ENCODE results near the gene ARHGEF17. TPM values are rescaled to one million over a fixed set of nuclear protein-coding genes. Genes with fewer than 3 reads are reported as not detected.

Gene ARHGEF17
- total and polyA plus RNA-seq, 4 donors: 2.6 to 12.6 (median 5.7) TPM

DNA sequence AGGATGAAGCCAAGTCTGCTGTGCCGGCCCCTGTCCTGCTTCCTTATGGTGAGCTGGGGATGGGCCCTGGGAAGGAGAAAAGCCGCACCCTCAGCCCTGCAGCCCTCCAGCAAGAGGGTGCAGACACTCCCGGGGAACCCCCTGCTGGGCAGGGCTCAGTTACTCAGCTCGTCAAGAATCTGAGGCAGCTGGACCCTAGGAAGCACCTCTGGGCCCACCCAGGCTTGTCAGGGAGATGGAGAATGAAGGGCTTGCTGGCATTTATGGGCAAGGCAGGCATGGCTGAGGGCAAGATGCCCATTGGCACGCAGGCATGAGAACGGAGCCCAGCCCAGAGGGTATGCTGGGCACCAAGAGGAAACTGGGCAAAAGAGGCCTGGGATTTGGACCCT is 81.1 kb downstream of the ARHGEF17 start:
- Histone ChIP-seq H3K27ac (ENCODE audit: low read depth in 1 of 2, low read length in 2 of 2) (no peak overlapping the region), H3K27me3 (ENCODE audit: control insufficient read depth in 4 of 4, insufficient read depth in 4 of 4, low read length in 3 of 4) (no peaks in the 10 kb centered on the region), H3K4me3 (ENCODE audit: low read depth in 1 of 3, low read length in 3 of 3) (no peak overlapping the region), H3K9ac (ENCODE audit: low read depth in 1 of 2, low read length in 2 of 2) (no peak overlapping the region), H3K4me1 (ENCODE audit: control insufficient read depth in 4 of 4, insufficient read depth in 4 of 4, low read length in 3 of 4) (peaks cover 0 to 8% (median 0%) of the 10 kb centered on the region in 4 donors), H3K9me3 (ENCODE audit: control insufficient read depth in 4 of 4, low read length in 3 of 4) (no peaks in the 10 kb centered on the region), H3K36me3 (ENCODE audit: control insufficient read depth in 4 of 4, insufficient read depth in 3 of 4, low read depth in 1 of 4, low read length in 3 of 4) (no peaks in the 10 kb centered on the region)
- WGBS: 93% methylated on average over 6 of the region's 6 CpGs
- DNase-seq (ENCODE audit: low spot score): no peak
- TF ChIP-seq, protein P1, sequence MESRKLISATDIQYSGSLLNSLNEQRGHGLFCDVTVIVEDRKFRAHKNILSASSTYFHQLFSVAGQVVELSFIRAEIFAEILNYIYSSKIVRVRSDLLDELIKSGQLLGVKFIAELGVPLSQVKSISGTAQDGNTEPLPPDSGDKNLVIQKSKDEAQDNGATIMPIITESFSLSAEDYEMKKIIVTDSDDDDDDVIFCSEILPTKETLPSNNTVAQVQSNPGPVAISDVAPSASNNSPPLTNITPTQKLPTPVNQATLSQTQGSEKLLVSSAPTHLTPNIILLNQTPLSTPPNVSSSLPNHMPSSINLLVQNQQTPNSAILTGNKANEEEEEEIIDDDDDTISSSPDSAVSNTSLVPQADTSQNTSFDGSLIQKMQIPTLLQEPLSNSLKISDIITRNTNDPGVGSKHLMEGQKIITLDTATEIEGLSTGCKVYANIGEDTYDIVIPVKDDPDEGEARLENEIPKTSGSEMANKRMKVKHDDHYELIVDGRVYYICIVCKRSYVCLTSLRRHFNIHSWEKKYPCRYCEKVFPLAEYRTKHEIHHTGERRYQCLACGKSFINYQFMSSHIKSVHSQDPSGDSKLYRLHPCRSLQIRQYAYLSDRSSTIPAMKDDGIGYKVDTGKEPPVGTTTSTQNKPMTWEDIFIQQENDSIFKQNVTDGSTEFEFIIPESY (IDR thresholded peaks at IDR 0.05): no peak
- TF ChIP-seq NR2F2 (IDR thresholded peaks at IDR 0.05) (no peak), SP1 (IDR thresholded peaks at IDR 0.05) (no peak), RXRA (IDR thresholded peaks at IDR 0.05) (no peak), TAF1 (conservative IDR thresholded peaks at IDR 0.05) (no peak), RAD21 (IDR thresholded peaks at IDR 0.05) (no peak), HNF4A (conservative IDR thresholded peaks at IDR 0.05) (no peak), GABPA (IDR thresholded peaks at IDR 0.05 in 1 of 2, conservative IDR thresholded peaks at IDR 0.05 in 1 of 2) (no peak), HNF4G (IDR thresholded peaks at IDR 0.05) (no peak), EGR1 (IDR thresholded peaks at IDR 0.05; ENCODE audit: low read depth in 2 of 2) (no peak), FOXA2 (IDR thresholded peaks at IDR 0.05) (no peak), FOXA1 (IDR thresholded peaks at IDR 0.05) (no peak), YY1 (IDR thresholded peaks at IDR 0.05) (no peak), JUND (IDR thresholded peaks at IDR 0.05) (no peak)
- TF ChIP-seq, protein P2, sequence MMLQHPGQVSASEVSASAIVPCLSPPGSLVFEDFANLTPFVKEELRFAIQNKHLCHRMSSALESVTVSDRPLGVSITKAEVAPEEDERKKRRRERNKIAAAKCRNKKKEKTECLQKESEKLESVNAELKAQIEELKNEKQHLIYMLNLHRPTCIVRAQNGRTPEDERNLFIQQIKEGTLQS (IDR thresholded peaks at IDR 0.05): no peak
- TF ChIP-seq, protein P3, sequence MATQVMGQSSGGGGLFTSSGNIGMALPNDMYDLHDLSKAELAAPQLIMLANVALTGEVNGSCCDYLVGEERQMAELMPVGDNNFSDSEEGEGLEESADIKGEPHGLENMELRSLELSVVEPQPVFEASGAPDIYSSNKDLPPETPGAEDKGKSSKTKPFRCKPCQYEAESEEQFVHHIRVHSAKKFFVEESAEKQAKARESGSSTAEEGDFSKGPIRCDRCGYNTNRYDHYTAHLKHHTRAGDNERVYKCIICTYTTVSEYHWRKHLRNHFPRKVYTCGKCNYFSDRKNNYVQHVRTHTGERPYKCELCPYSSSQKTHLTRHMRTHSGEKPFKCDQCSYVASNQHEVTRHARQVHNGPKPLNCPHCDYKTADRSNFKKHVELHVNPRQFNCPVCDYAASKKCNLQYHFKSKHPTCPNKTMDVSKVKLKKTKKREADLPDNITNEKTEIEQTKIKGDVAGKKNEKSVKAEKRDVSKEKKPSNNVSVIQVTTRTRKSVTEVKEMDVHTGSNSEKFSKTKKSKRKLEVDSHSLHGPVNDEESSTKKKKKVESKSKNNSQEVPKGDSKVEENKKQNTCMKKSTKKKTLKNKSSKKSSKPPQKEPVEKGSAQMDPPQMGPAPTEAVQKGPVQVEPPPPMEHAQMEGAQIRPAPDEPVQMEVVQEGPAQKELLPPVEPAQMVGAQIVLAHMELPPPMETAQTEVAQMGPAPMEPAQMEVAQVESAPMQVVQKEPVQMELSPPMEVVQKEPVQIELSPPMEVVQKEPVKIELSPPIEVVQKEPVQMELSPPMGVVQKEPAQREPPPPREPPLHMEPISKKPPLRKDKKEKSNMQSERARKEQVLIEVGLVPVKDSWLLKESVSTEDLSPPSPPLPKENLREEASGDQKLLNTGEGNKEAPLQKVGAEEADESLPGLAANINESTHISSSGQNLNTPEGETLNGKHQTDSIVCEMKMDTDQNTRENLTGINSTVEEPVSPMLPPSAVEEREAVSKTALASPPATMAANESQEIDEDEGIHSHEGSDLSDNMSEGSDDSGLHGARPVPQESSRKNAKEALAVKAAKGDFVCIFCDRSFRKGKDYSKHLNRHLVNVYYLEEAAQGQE (IDR thresholded peaks at IDR 0.05): no peak
- TF ChIP-seq, protein P4, sequence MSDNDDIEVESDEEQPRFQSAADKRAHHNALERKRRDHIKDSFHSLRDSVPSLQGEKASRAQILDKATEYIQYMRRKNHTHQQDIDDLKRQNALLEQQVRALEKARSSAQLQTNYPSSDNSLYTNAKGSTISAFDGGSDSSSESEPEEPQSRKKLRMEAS (IDR thresholded peaks at IDR 0.05): no peak
- TF ChIP-seq, protein P5, sequence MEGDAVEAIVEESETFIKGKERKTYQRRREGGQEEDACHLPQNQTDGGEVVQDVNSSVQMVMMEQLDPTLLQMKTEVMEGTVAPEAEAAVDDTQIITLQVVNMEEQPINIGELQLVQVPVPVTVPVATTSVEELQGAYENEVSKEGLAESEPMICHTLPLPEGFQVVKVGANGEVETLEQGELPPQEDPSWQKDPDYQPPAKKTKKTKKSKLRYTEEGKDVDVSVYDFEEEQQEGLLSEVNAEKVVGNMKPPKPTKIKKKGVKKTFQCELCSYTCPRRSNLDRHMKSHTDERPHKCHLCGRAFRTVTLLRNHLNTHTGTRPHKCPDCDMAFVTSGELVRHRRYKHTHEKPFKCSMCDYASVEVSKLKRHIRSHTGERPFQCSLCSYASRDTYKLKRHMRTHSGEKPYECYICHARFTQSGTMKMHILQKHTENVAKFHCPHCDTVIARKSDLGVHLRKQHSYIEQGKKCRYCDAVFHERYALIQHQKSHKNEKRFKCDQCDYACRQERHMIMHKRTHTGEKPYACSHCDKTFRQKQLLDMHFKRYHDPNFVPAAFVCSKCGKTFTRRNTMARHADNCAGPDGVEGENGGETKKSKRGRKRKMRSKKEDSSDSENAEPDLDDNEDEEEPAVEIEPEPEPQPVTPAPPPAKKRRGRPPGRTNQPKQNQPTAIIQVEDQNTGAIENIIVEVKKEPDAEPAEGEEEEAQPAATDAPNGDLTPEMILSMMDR (IDR thresholded peaks at IDR 0.05; ENCODE audit: low read depth, low read length, missing input control): no peak

All from liver (tissue), 9 donors.